ENCODE measurements around the gene HPS4.
A peak's percentile ranks its signal among the peaks of the same experiment; 100 is the strongest.
"Not testable (repeated sequence)": the region's sequence is repeated elsewhere in the genome, so short reads cannot be mapped to it uniquely, and the experiment has no call there.

The HPS4 gene

GRCh38 chr22:26483439-26484359 lies at the start of gene HPS4, which contains the start of gene SRRD:
TSS of gene HPS4 (minus strand) at chr22:26483783. CDS start at chr22:26481762, 2,021 bp downstream.
TSS of gene SRRD (plus strand) at chr22:26483877. CDS start at chr22:26483891, 14 bp downstream.
- DNase-seq (ENCODE audit: low spot score), result peak; percentile 91

GRCh38 chr22:26529345-26529744 lies 45.8 kb upstream of the HPS4 start:
- DNase-seq (ENCODE audit: low spot score), result no peak

- DNase-seq (ENCODE audit: low spot score), result not testable (repeated sequence)
These were observed 44.9 kb upstream of the HPS4 start for GRCh38 chr22:26528518-26528917.

- no peak for DNase-seq (ENCODE audit: low spot score)
These were observed 44.2 kb upstream of the HPS4 start for GRCh38 chr22:26527574-26528465.

- DNase-seq (ENCODE audit: low spot score), result no peak
These were observed 43.6 kb upstream of the HPS4 start for GRCh38 chr22:26527167-26527566.

GRCh38 chr22:26525946-26526564 lies 42.5 kb upstream of the HPS4 start:
- no peak for DNase-seq (ENCODE audit: low spot score)

- no peak for DNase-seq (ENCODE audit: low spot score)
These were observed 41.3 kb upstream of the HPS4 start for GRCh38 chr22:26524870-26525269.

GRCh38 chr22:26522592-26522991 lies 39.0 kb upstream of the HPS4 start:
- DNase-seq (ENCODE audit: low spot score), result no peak

GRCh38 chr22:26522012-26522411 lies 38.4 kb upstream of the HPS4 start:
- no peak for DNase-seq (ENCODE audit: low spot score)

- DNase-seq (ENCODE audit: low spot score), result no peak
These were observed 33.8 kb upstream of the HPS4 start for GRCh38 chr22:26517429-26517828.

- peak; percentile 68 for DNase-seq (ENCODE audit: low spot score)
These were observed 32.9 kb upstream of the HPS4 start for GRCh38 chr22:26516503-26516902.

- DNase-seq (ENCODE audit: low spot score), result no peak
These were observed 32.3 kb upstream of the HPS4 start for GRCh38 chr22:26515931-26516330.

GRCh38 chr22:26514419-26515161 lies 31.0 kb upstream of the HPS4 start:
- no peak for DNase-seq (ENCODE audit: low spot score)

GRCh38 chr22:26513838-26514237 lies 30.3 kb upstream of the HPS4 start:
- no peak for DNase-seq (ENCODE audit: low spot score)

GRCh38 chr22:26512149-26512793 lies 28.7 kb upstream of the HPS4 start, which contains the start of gene TFIP11:
TSS of gene TFIP11 (minus strand) at chr22:26512473. CDS start at chr22:26510272, 2,201 bp downstream.
- peak; percentile 93 for DNase-seq (ENCODE audit: low spot score)

- no peak for DNase-seq (ENCODE audit: low spot score)
These were observed 24.6 kb upstream of the HPS4 start for GRCh38 chr22:26508148-26508547.

GRCh38 chr22:26503758-26504157 lies 20.2 kb upstream of the HPS4 start:
- no peak for DNase-seq (ENCODE audit: low spot score)

- DNase-seq (ENCODE audit: low spot score), result peak; percentile 56
These were observed 19.3 kb upstream of the HPS4 start for GRCh38 chr22:26502688-26503561.

GRCh38 chr22:26501996-26502395 lies 18.4 kb upstream of the HPS4 start:
- DNase-seq (ENCODE audit: low spot score), result no peak

- DNase-seq (ENCODE audit: low spot score), result no peak
These were observed 15.7 kb upstream of the HPS4 start for GRCh38 chr22:26499188-26499703.

All from activated CD4-positive, alpha-beta T cell treated with anti-CD3 and anti-CD28 coated beads, Interleukin-2, Interleukin-4, amounts not matched to agents 100 ng/mL and 50 ng/mL, durations not matched to agents 16 hours and 8 hours (primary cell).